Activated CD4-positive, CD25-positive, alpha-beta regulatory T cell treated with anti-CD3 and anti-CD28 coated beads, Interleukin-2, amount 50 U/mL, for 72 hours (primary cell): Measurements from ENCODE around the gene INPP1.

Experiments used
- DNase-seq: peaks from one replicate; pipeline ENCODE4 v3.0.0; 2021

Gene INPP1

GRCh38 chr2:190412966-190413365, 69.6 kb downstream of the INPP1 start:
- DNase-seq = no peak

- no peak for DNase-seq
Measured at GRCh38 chr2:190413421-190413820, 70.0 kb downstream of the INPP1 start.

- no peak for DNase-seq
Measured at GRCh38 chr2:190415251-190415650, 71.9 kb downstream of the INPP1 start.

- no peak for DNase-seq
Measured at GRCh38 chr2:190415794-190416775, 72.7 kb downstream of the INPP1 start.

- DNase-seq = no peak
Measured at GRCh38 chr2:190417045-190417842, 73.9 kb downstream of the INPP1 start.

- no peak for DNase-seq
Measured at GRCh38 chr2:190418727-190419126, 75.3 kb downstream of the INPP1 start.

- no peak for DNase-seq
Measured at GRCh38 chr2:190420801-190421200, 77.4 kb downstream of the INPP1 start.
